ENCODE measurements around the gene RARRES1.

DNA sequence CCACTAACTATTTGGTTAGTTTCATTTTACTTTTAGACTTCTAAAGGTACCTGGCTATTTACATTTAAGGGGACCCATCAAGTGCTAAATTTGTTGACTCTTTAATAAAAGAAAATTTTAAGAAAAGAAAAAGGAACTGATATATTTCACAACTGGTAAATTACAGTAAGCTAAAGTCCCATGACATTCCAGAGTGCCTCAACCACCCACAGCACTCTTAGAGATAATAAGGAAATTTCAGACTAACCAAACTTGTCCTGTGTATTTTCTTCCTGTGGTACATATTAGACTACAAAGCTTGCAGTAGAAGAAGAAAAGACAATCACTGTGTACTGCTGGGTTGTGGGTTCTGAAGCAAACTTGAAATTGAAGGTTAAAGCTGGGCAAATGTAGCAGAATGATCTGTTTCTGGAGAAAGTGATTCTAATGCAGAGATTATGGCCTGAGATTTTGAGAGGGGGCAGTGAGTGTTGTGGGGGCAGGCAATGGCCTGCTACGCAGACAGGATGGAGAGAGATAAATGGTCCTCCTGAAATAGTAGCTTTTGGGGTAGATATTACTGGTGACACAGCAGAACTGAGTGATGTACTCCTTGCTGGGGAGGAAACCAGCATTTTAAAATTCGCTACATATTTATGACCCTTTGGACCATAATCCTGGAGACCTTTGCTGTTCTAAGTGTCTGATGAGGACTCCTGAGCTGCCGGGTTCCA lies 45.1 kb upstream of the RARRES1 start:
- TF ChIP-seq, protein P1, sequence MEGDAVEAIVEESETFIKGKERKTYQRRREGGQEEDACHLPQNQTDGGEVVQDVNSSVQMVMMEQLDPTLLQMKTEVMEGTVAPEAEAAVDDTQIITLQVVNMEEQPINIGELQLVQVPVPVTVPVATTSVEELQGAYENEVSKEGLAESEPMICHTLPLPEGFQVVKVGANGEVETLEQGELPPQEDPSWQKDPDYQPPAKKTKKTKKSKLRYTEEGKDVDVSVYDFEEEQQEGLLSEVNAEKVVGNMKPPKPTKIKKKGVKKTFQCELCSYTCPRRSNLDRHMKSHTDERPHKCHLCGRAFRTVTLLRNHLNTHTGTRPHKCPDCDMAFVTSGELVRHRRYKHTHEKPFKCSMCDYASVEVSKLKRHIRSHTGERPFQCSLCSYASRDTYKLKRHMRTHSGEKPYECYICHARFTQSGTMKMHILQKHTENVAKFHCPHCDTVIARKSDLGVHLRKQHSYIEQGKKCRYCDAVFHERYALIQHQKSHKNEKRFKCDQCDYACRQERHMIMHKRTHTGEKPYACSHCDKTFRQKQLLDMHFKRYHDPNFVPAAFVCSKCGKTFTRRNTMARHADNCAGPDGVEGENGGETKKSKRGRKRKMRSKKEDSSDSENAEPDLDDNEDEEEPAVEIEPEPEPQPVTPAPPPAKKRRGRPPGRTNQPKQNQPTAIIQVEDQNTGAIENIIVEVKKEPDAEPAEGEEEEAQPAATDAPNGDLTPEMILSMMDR (conservative IDR thresholded peaks at IDR 0.05; ENCODE audit: low read length): no peak
- TF ChIP-seq EZH2phosphoT487 (IDR thresholded peaks at IDR 0.05; ENCODE audit: borderline replicate concordance, low read depth, low read length): no peak
